Ascending aorta (tissue), 2 donors: Measurements from ENCODE around the gene SFSWAP. TPM values are rescaled to one million over a fixed set of nuclear protein-coding genes. Genes with fewer than 3 reads are reported as not detected.

Experiments
- DNase-seq, 2 donors: peaks; one replicate each; pipeline ENCODE4 v3.0.0-alpha.2; 2019; ENCODE audit warnings: low spot score in 2 of 2
- H3K27ac ChIP-seq, 2 donors: fragments of 200-600 bp; sonication (generic); one replicate each; pipeline ENCODE4 v1.5.1; 2016 to 2017; ENCODE audit warnings: mild to moderate bottlenecking in 1 of 2
- H3K27me3 ChIP-seq: fragments of 200-600 bp; sonication (generic); one replicate; pipeline ENCODE4 v1.5.1; 2017
- H3K36me3 ChIP-seq, 2 donors: fragments of 200-600 bp; sonication (generic); one replicate each; pipeline ENCODE4 v1.5.1; 2016
- H3K4me1 ChIP-seq, 2 donors: fragments of 200-600 bp; sonication (generic); one replicate each; pipeline ENCODE4 v1.5.1; 2016 to 2017; ENCODE audit warnings: mild to moderate bottlenecking in 1 of 2
- H3K4me3 ChIP-seq, 2 donors: fragments of 200-600 bp; sonication (generic); one replicate each; pipeline ENCODE4 v1.5.1; 2016 to 2017; ENCODE audit warnings: mild to moderate bottlenecking in 1 of 2
- H3K9me3 ChIP-seq, 2 donors: fragments of 200-600 bp; sonication (generic); one replicate each; pipeline ENCODE4 v1.5.1; 2016
- CTCF ChIP-seq, 3 experiments: fragments of 200-600 bp in 2 of 3; fragments of 450-650 bp in 1 of 3; sonication (generic) in 2 of 3; IDR thresholded peaks; one replicate each; pipeline ENCODE4 v1.5.1; 2016 to 2019; ENCODE audit warnings: antibody characterized with exemption in 3 of 3, mild to moderate bottlenecking in 1 of 3, moderate library complexity in 1 of 3
- intact Hi-C: fragments of 100-400 bp; cut with DNase I; formaldehyde crosslinking; loops from one replicate; pipeline ENCODE4 v1.15.1; 2023
- total RNA-seq: library from RNA; depleted of rRNA; stranded (reverse); fragments of >200 nt; gene quantifications from one replicate; pipeline ENCODE4 v1.1.0, GENCODE V29; 2016

The SFSWAP gene
- total RNA-seq, 1 donor from 2014 or later: 15.8 TPM

- intact Hi-C loops: no loop called here
- Histone ChIP-seq H3K36me3 (no peaks in the 10 kb centered on the region), H3K9me3 (no peaks in the 10 kb centered on the region), H3K4me1 (peaks cover 19 to 23% of the 10 kb centered on the region in 2 donors), H3K27ac (no peak overlapping the region), H3K4me3 (peak overlapping the region; percentile 50 to 65), H3K27me3 (peaks cover 29% of the 10 kb centered on the region)
- TF ChIP-seq CTCF (IDR thresholded peaks at IDR 0.05): no peak
- no peak for DNase-seq
Observed at GRCh38 chr12:131828671-131829355, 117.9 kb downstream of the SFSWAP start.

GRCh38 chr12:131829356-131829747 is 118.5 kb downstream of the SFSWAP start:
- Histone ChIP-seq H3K27me3 (peaks cover 33% of the 10 kb centered on the region), H3K4me1 (peaks cover 19 to 23% of the 10 kb centered on the region in 2 donors), H3K4me3 (peak overlapping the region; percentile 50 to 65), H3K36me3 (no peaks in the 10 kb centered on the region), H3K27ac (no peak overlapping the region), H3K9me3 (no peaks in the 10 kb centered on the region)
- TF ChIP-seq CTCF (IDR thresholded peaks at IDR 0.05): no peak
- intact Hi-C loops: no loop called here
- DNase-seq: no peak

GRCh38 chr12:131829791-131830334 is 119.0 kb downstream of the SFSWAP start:
- no peak for TF ChIP-seq CTCF (IDR thresholded peaks at IDR 0.05)
- intact Hi-C loops: no loop called here
- Histone ChIP-seq H3K4me3 (peak overlapping the region; percentile 48 to 65), H3K27ac (no peak overlapping the region), H3K36me3 (no peaks in the 10 kb centered on the region), H3K4me1 (peaks cover 19 to 23% of the 10 kb centered on the region in 2 donors), H3K27me3 (peaks cover 33% of the 10 kb centered on the region), H3K9me3 (no peaks in the 10 kb centered on the region)
- no peak for DNase-seq

- no peaks in the 10 kb centered on the region for H3K36me3 ChIP-seq
- H3K27ac ChIP-seq: no peak overlapping the region
- DNase-seq: peak in 1 of 2 donors; percentile 79
- H3K4me1 ChIP-seq: peaks cover 19 to 23% of the 10 kb centered on the region in 2 donors
- H3K9me3 ChIP-seq: no peaks in the 10 kb centered on the region
- peaks cover 33% of the 10 kb centered on the region for H3K27me3 ChIP-seq
- peak overlapping the region; percentile 48 to 65 for H3K4me3 ChIP-seq
- peak; percentile 27 to 58 (median 56) for TF ChIP-seq CTCF (IDR thresholded peaks at IDR 0.05)
- intact Hi-C loops: no loop called here
Observed at GRCh38 chr12:131830335-131830913, 119.5 kb downstream of the SFSWAP start.

GRCh38 chr12:131830914-131831571 is 120.2 kb downstream of the SFSWAP start:
- intact Hi-C loops: no loop called here
- DNase-seq: no peak
- peaks cover 19 to 23% of the 10 kb centered on the region in 2 donors for H3K4me1 ChIP-seq
- H3K27me3 ChIP-seq: peaks cover 33% of the 10 kb centered on the region
- H3K27ac ChIP-seq: no peak overlapping the region
- no peaks in the 10 kb centered on the region for H3K9me3 ChIP-seq
- H3K36me3 ChIP-seq: no peaks in the 10 kb centered on the region
- H3K4me3 ChIP-seq: peak overlapping the region; percentile 48 to 65
- TF ChIP-seq CTCF (IDR thresholded peaks at IDR 0.05): no peak
